Type B pancreatic cell (in vitro differentiated cells): ENCODE measurements around the gene BANF1. TPM values are rescaled to one million over a fixed set of nuclear protein-coding genes. Genes with fewer than 3 reads are reported as not detected.

Experiments
- DNase-seq: peaks from one replicate; pipeline ENCODE4 v3.0.0; 2021; ENCODE audit warnings: mixed read lengths; ENCODE audit not compliant: unreplicated experiment; ENCODE audit errors: extremely low spot score
- H3K27ac Mint-ChIP-seq: 2 replicates; pipeline ENCODE4 v1.8.0; 2021; ENCODE audit warnings: mild to moderate bottlenecking, mixed read lengths
- H3K27me3 Mint-ChIP-seq: 2 replicates; pipeline ENCODE4 v1.8.0; 2021; ENCODE audit warnings: mixed read lengths
- H3K36me3 Mint-ChIP-seq: 2 replicates; pipeline ENCODE4 v1.8.0; 2021; ENCODE audit warnings: mixed read lengths
- H3K4me1 Mint-ChIP-seq: one replicate; pipeline ENCODE4 v1.8.0; 2021; ENCODE audit warnings: mixed read lengths; ENCODE audit not compliant: unreplicated experiment
- H3K4me3 Mint-ChIP-seq: 2 replicates; pipeline ENCODE4 v1.8.0; 2021; ENCODE audit warnings: mild to moderate bottlenecking, mixed read lengths
- H3K9me3 Mint-ChIP-seq: 2 replicates; pipeline ENCODE4 v1.8.0; 2021; ENCODE audit warnings: mixed read lengths
- total RNA-seq: library from RNA; stranded (reverse); gene quantifications from 2 replicates; pipeline ENCODE4 v1.2.1, GENCODE V29; 2021; ENCODE audit warnings: low replicate concordance
- TF ChIP-seq, protein P1 (sequence below): fragments of 200-600 bp; sonication (generic); conservative IDR thresholded peaks from 2 replicates; pipeline ENCODE4 v1.5.0; 2021; ENCODE audit warnings: antibody characterized with exemption, mild to moderate bottlenecking

BANF1 gene
- total RNA-seq, 1 donor from 2014 or later: 266 TPM

DNA sequence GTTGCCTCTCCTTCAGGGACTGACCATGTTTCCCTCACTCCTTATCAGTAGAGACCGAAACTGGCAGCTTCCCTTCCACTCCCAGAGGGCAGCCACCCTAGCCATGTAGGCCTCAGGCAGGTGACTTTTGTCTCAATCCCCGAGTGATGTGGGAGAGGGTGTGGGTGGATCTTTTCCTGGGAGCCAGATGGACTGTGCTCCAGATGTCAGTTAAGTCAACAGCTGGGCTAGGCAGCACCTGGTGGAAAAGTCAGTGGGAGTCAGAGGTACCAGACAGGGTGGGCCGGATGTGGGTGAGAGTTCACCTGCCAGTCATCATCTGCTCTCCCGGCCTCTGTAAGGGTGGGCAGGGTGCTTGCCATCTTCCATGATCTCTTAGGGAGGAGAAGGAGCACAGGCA, 1.9 kb downstream of the BANF1 start:
- Mint-ChIP-seq H3K27ac (peak overlapping the region; percentile 51), H3K4me1 (peaks cover 21% of the 10 kb centered on the region)
- TF ChIP-seq, protein P1, sequence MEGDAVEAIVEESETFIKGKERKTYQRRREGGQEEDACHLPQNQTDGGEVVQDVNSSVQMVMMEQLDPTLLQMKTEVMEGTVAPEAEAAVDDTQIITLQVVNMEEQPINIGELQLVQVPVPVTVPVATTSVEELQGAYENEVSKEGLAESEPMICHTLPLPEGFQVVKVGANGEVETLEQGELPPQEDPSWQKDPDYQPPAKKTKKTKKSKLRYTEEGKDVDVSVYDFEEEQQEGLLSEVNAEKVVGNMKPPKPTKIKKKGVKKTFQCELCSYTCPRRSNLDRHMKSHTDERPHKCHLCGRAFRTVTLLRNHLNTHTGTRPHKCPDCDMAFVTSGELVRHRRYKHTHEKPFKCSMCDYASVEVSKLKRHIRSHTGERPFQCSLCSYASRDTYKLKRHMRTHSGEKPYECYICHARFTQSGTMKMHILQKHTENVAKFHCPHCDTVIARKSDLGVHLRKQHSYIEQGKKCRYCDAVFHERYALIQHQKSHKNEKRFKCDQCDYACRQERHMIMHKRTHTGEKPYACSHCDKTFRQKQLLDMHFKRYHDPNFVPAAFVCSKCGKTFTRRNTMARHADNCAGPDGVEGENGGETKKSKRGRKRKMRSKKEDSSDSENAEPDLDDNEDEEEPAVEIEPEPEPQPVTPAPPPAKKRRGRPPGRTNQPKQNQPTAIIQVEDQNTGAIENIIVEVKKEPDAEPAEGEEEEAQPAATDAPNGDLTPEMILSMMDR: no peak

GRCh38 chr11:66006134-66006890, 4.0 kb downstream of the BANF1 start:
- peaks cover 14% of the 10 kb centered on the region for H3K4me1 Mint-ChIP-seq
- H3K4me3 Mint-ChIP-seq: no peak overlapping the region
- peaks cover 12% of the 10 kb centered on the region for H3K36me3 Mint-ChIP-seq
- no peaks in the 10 kb centered on the region for H3K9me3 Mint-ChIP-seq
- peaks cover 11% of the 10 kb centered on the region for H3K27me3 Mint-ChIP-seq
- TF ChIP-seq, protein P1: no peak
- no peak overlapping the region for H3K27ac Mint-ChIP-seq
- DNase-seq: no peak

More for the DNA sequence above, 1.9 kb downstream of the BANF1 start:
- H3K4me3 Mint-ChIP-seq: peak overlapping the region; percentile 71
- peaks cover 12% of the 10 kb centered on the region for H3K36me3 Mint-ChIP-seq
- peaks cover 4% of the 10 kb centered on the region for H3K27me3 Mint-ChIP-seq
- H3K9me3 Mint-ChIP-seq: no peaks in the 10 kb centered on the region
- DNase-seq: no peak

DNA sequence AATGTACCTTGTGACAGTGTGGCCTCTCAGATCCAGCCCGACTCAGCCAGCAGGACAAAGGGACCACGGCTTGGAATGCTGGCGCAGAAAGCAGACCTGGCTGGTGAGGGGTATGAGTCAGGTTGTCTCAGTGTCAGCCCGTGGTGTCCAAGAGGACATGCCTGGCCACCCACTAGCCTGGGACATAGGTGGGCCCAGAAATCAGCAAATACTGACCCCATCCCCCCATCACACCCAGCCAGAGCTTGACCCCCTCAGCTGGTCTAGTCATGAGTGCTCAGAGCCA, 4.5 kb downstream of the BANF1 start:
- no peak overlapping the region for H3K4me3 Mint-ChIP-seq
- no peak overlapping the region for H3K27ac Mint-ChIP-seq
- TF ChIP-seq, protein P1: no peak
- peaks cover 10% of the 10 kb centered on the region for H3K36me3 Mint-ChIP-seq
- peaks cover 12% of the 10 kb centered on the region for H3K4me1 Mint-ChIP-seq
- DNase-seq: no peak
- H3K9me3 Mint-ChIP-seq: no peaks in the 10 kb centered on the region
- H3K27me3 Mint-ChIP-seq: peaks cover 13% of the 10 kb centered on the region

GRCh38 chr11:66007201-66007634, 4.9 kb downstream of the BANF1 start:
- H3K27ac Mint-ChIP-seq: no peak overlapping the region
- no peak overlapping the region for H3K4me3 Mint-ChIP-seq
- H3K27me3 Mint-ChIP-seq: peaks cover 13% of the 10 kb centered on the region
- peaks cover 8% of the 10 kb centered on the region for H3K4me1 Mint-ChIP-seq
- H3K36me3 Mint-ChIP-seq: peaks cover 6% of the 10 kb centered on the region
- TF ChIP-seq, protein P1: no peak
- no peaks in the 10 kb centered on the region for H3K9me3 Mint-ChIP-seq
- no peak for DNase-seq

DNA sequence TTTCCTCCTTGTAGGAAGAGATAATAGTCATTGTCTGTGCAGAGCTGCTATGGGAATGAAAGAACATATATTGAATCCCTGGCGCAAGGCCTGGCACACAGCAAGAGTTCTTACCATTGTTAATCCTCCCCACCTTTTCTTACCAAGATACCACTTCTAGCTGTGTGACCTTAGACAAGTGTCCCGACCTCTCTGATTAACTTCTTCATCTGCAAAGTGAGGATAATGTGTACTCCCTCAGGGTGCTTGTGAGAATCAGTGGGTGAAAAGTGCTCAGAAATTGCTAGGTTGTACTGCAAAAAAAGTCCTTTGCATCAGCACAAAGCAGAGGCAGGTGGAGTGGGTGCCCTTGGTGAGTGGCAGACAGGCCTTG, 5.8 kb downstream of the BANF1 start:
- peaks cover 13% of the 10 kb centered on the region for H3K27me3 Mint-ChIP-seq
- no peaks in the 10 kb centered on the region for H3K9me3 Mint-ChIP-seq
- H3K4me1 Mint-ChIP-seq: peaks cover 2% of the 10 kb centered on the region
- TF ChIP-seq, protein P1: no peak
- peaks cover 4% of the 10 kb centered on the region for H3K36me3 Mint-ChIP-seq
- no peak for DNase-seq
- H3K27ac Mint-ChIP-seq: no peak overlapping the region
- H3K4me3 Mint-ChIP-seq: no peak overlapping the region
